C4-2B (cell line): Measurements from ENCODE around the gene NAPB.

Experiments
- ZFX ChIP-seq: fragments of 450-650 bp; IDR thresholded peaks from 2 replicates; pipeline ENCODE4 v1.6.1; 2017
- TF ChIP-seq, protein P1 (sequence below): fragments of 450-650 bp; conservative IDR thresholded peaks from 2 replicates; pipeline ENCODE4 v1.5.1; 2017; ENCODE audit warnings: mild to moderate bottlenecking

DNA sequence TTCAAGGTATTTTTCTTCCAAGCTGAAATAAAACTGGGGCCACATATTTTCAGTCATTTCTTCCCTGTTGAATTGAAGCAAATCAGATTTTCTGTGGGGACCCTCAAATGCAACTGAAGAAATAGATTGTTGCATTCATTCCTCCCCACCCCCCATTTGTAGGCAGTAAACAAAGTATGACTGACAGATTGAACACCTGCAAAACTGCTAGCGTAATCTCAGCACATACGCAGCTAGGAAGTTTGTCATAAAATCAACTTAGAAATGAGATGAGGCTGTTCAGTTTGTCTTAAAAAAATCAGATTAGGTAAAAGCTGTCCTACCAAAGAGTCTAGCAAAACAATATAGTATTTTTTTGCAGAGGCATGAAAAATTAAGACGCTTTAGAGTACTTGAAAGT lies 50.4 kb downstream of the NAPB start:
- TF ChIP-seq, protein P1, sequence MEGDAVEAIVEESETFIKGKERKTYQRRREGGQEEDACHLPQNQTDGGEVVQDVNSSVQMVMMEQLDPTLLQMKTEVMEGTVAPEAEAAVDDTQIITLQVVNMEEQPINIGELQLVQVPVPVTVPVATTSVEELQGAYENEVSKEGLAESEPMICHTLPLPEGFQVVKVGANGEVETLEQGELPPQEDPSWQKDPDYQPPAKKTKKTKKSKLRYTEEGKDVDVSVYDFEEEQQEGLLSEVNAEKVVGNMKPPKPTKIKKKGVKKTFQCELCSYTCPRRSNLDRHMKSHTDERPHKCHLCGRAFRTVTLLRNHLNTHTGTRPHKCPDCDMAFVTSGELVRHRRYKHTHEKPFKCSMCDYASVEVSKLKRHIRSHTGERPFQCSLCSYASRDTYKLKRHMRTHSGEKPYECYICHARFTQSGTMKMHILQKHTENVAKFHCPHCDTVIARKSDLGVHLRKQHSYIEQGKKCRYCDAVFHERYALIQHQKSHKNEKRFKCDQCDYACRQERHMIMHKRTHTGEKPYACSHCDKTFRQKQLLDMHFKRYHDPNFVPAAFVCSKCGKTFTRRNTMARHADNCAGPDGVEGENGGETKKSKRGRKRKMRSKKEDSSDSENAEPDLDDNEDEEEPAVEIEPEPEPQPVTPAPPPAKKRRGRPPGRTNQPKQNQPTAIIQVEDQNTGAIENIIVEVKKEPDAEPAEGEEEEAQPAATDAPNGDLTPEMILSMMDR, result no peak
- no peak for TF ChIP-seq ZFX
